ENCODE data around the gene ALDOB. TPM values are rescaled to one million over a fixed set of nuclear protein-coding genes. Genes with fewer than 3 reads are reported as not detected.
A peak's percentile ranks its signal among the peaks of the same experiment; 100 is the strongest.

ALDOB gene
- total and polyA plus RNA-seq, 2 of the 13 experiments (the other 11 are each of a cell fraction or from before 2014, with no cell fraction given) = 0.29 to 0.97 TPM

GRCh38 chr9:101433229-101433628 lies 2.3 kb downstream of the ALDOB start (continued):
- TF ChIP-seq TFE3 (CRISPR knock-in tag; IDR thresholded peaks at IDR 0.05) (peak; percentile 63; the same call in 1 of the 2 replicates), ATF7 (IDR thresholded peaks at IDR 0.05) (no peak), ATF7 (CRISPR knock-in tag; IDR thresholded peaks at IDR 0.05) (no peak), ZNF484 (CRISPR knock-in tag; IDR thresholded peaks at IDR 0.05; ENCODE audit: borderline replicate concordance, low read depth) (no peak), ZNF317 (CRISPR knock-in tag; IDR thresholded peaks at IDR 0.05) (no peak), SUZ12 (IDR thresholded peaks at IDR 0.05; ENCODE audit: low read depth, low read length) (no peak), TOE1 (CRISPR knock-in tag; IDR thresholded peaks at IDR 0.05) (peak; percentile 42; the same call in 1 of the 2 replicates), ZNF530 (CRISPR knock-in tag; IDR thresholded peaks at IDR 0.05; ENCODE audit: low read depth) (no peak), KAT7 (CRISPR knock-in tag; IDR thresholded peaks at IDR 0.05; ENCODE audit: borderline replicate concordance) (peak; percentile 68; the same call in 1 of the 2 replicates), ZBTB14 (CRISPR knock-in tag; IDR thresholded peaks at IDR 0.05) (no peak), FOXO4 (CRISPR knock-in tag; conservative IDR thresholded peaks at IDR 0.05) (no peak), NCOA5 (CRISPR knock-in tag; IDR thresholded peaks at IDR 0.05) (no peak), HNRNPLL (IDR thresholded peaks at IDR 0.05; ENCODE audit: low read depth, low read length, poor library complexity, severe bottlenecking) (no peak), EP300 (IDR thresholded peaks at IDR 0.05; ENCODE audit: low read depth in 2 of 2, low read length in 2 of 2) (peak in 1 of 2 experiments; percentile 95; a peak in 2 of 4 replicates), EP300 (CRISPR knock-in tag; IDR thresholded peaks at IDR 0.05; ENCODE audit: borderline replicate concordance) (peak; percentile 56; the same call in 1 of the 2 replicates), MYPOP (CRISPR knock-in tag; IDR thresholded peaks at IDR 0.05) (no peak; the same call in 1 of the 2 replicates), BRF2 (CRISPR knock-in tag; IDR thresholded peaks at IDR 0.05) (no peak)
- TF ChIP-seq, protein P1, sequence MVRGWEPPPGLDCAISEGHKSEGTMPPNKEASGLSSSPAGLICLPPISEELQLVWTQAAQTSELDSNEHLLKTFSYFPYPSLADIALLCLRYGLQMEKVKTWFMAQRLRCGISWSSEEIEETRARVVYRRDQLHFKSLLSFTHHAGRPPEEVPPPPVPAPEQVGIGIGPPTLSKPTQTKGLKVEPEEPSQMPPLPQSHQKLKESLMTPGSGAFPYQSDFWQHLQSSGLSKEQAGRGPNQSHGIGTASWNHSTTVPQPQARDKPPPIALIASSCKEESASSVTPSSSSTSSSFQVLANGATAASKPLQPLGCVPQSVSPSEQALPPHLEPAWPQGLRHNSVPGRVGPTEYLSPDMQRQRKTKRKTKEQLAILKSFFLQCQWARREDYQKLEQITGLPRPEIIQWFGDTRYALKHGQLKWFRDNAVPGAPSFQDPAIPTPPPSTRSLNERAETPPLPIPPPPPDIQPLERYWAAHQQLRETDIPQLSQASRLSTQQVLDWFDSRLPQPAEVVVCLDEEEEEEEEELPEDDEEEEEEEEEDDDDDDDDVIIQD (CRISPR knock-in tag; IDR thresholded peaks at IDR 0.05; ENCODE audit: low read depth) = peak; percentile 100
- TF ChIP-seq, protein P2, sequence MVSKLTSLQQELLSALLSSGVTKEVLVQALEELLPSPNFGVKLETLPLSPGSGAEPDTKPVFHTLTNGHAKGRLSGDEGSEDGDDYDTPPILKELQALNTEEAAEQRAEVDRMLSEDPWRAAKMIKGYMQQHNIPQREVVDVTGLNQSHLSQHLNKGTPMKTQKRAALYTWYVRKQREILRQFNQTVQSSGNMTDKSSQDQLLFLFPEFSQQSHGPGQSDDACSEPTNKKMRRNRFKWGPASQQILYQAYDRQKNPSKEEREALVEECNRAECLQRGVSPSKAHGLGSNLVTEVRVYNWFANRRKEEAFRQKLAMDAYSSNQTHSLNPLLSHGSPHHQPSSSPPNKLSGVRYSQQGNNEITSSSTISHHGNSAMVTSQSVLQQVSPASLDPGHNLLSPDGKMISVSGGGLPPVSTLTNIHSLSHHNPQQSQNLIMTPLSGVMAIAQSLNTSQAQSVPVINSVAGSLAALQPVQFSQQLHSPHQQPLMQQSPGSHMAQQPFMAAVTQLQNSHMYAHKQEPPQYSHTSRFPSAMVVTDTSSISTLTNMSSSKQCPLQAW (CRISPR knock-in tag; IDR thresholded peaks at IDR 0.05) = peak; percentile 99
